ENCODE measurements around the gene DDC.

Gene DDC

GRCh38 chr7:50416527-50417182, 148.6 kb downstream of the DDC start:
- no peak overlapping the region for H2BK12ac ChIP-seq (ENCODE audit: low read length)
- H2AK5ac ChIP-seq (ENCODE audit: low read length): no peak overlapping the region
- no peaks in the 10 kb centered on the region for H3K27me3 ChIP-seq (ENCODE audit: insufficient read depth, low read length)
- no peaks in the 10 kb centered on the region for H3K79me2 ChIP-seq (ENCODE audit: control insufficient read depth, insufficient read depth, low read length, poor library complexity)
- no peak overlapping the region for H4K12ac ChIP-seq (ENCODE audit: low read depth, low read length)
- peak in 1 of 2 donors; percentile 23 for DNase-seq
- H2BK5ac ChIP-seq (ENCODE audit: low read depth, low read length, poor library complexity): no peak overlapping the region
- no peak overlapping the region for H3K23ac ChIP-seq (ENCODE audit: low read length)
- no peak overlapping the region for H4K8ac ChIP-seq (ENCODE audit: low read depth, low read length)
- H3K4ac ChIP-seq (ENCODE audit: low read depth, low read length): no peak overlapping the region
- no peaks in the 10 kb centered on the region for H3K36me3 ChIP-seq (ENCODE audit: control insufficient read depth in 1 of 2, insufficient read depth in 2 of 2, low read length in 2 of 2)
- H2AFZ ChIP-seq (ENCODE audit: insufficient read depth, low read length, poor library complexity): no peak overlapping the region
- no CpG with 5 or more reads among the region's 7 CpGs for WGBS (ENCODE audit: extremely low coverage, insufficient coverage, insufficient read length)
- no peak overlapping the region for H3K14ac ChIP-seq (ENCODE audit: low read length)
- peaks cover 4 to 9% of the 10 kb centered on the region in 2 experiments for H3K4me1 ChIP-seq (ENCODE audit: control insufficient read depth in 1 of 2, insufficient read depth in 2 of 2, low read length in 2 of 2)
- H3K79me1 ChIP-seq (ENCODE audit: low read length): no peaks in the 10 kb centered on the region
- H3K9me3 ChIP-seq (ENCODE audit: insufficient read depth, low read depth, low read length): no peaks in the 10 kb centered on the region
- H3K18ac ChIP-seq (ENCODE audit: low read length): no peak overlapping the region
- H4K91ac ChIP-seq (ENCODE audit: low read depth, low read length): no peak overlapping the region
- H3K4me2 ChIP-seq (ENCODE audit: low read length): no peak overlapping the region
- no peak overlapping the region for H3K4me3 ChIP-seq (ENCODE audit: low read depth, low read length)
- no peak overlapping the region for H3K27ac ChIP-seq (ENCODE audit: low read depth, low read length)
- no peak overlapping the region for H3K9ac ChIP-seq (ENCODE audit: low read length)
- no peak overlapping the region for H2BK120ac ChIP-seq (ENCODE audit: insufficient read depth, low read length, poor library complexity)

GRCh38 chr7:50415844-50416364, 149.3 kb downstream of the DDC start:
- Histone ChIP-seq H3K23ac (ENCODE audit: low read length) (no peak overlapping the region), H2BK12ac (ENCODE audit: low read length) (no peak overlapping the region), H3K9me3 (ENCODE audit: insufficient read depth, low read depth, low read length) (no peaks in the 10 kb centered on the region), H2BK120ac (ENCODE audit: insufficient read depth, low read length, poor library complexity) (no peak overlapping the region), H3K79me1 (ENCODE audit: low read length) (no peaks in the 10 kb centered on the region), H3K27ac (ENCODE audit: low read depth, low read length) (no peak overlapping the region), H4K12ac (ENCODE audit: low read depth, low read length) (no peak overlapping the region), H2AK5ac (ENCODE audit: low read length) (no peak overlapping the region), H3K4ac (ENCODE audit: low read depth, low read length) (no peak overlapping the region), H4K8ac (ENCODE audit: low read depth, low read length) (no peak overlapping the region), H3K18ac (ENCODE audit: low read length) (no peak overlapping the region), H4K91ac (ENCODE audit: low read depth, low read length) (no peak overlapping the region), H3K9ac (ENCODE audit: low read length) (no peak overlapping the region), H3K14ac (ENCODE audit: low read length) (no peak overlapping the region), H3K79me2 (ENCODE audit: control insufficient read depth, insufficient read depth, low read length, poor library complexity) (no peaks in the 10 kb centered on the region), H3K4me3 (ENCODE audit: low read depth, low read length) (no peak overlapping the region), H3K36me3 (ENCODE audit: control insufficient read depth in 1 of 2, insufficient read depth in 2 of 2, low read length in 2 of 2) (no peaks in the 10 kb centered on the region), H3K4me1 (ENCODE audit: control insufficient read depth in 1 of 2, insufficient read depth in 2 of 2, low read length in 2 of 2) (peaks cover 0 to 9% of the 10 kb centered on the region in 2 experiments), H2BK5ac (ENCODE audit: low read depth, low read length, poor library complexity) (no peak overlapping the region), H3K4me2 (ENCODE audit: low read length) (no peak overlapping the region), H2AFZ (ENCODE audit: insufficient read depth, low read length, poor library complexity) (no peak overlapping the region), H3K27me3 (ENCODE audit: insufficient read depth, low read length) (no peaks in the 10 kb centered on the region)
- WGBS (ENCODE audit: extremely low coverage, insufficient coverage, insufficient read length): no CpG with 5 or more reads among the region's 6 CpGs
- no peak for DNase-seq

GRCh38 chr7:50413561-50413960, 151.6 kb downstream of the DDC start:
- no peak overlapping the region for H2BK120ac ChIP-seq (ENCODE audit: insufficient read depth, low read length, poor library complexity)
- H4K8ac ChIP-seq (ENCODE audit: low read depth, low read length): no peak overlapping the region
- no peak overlapping the region for H3K23ac ChIP-seq (ENCODE audit: low read length)
- no peak overlapping the region for H2BK12ac ChIP-seq (ENCODE audit: low read length)
- H2BK5ac ChIP-seq (ENCODE audit: low read depth, low read length, poor library complexity): no peak overlapping the region
- H3K9ac ChIP-seq (ENCODE audit: low read length): no peak overlapping the region
- no peak overlapping the region for H3K27ac ChIP-seq (ENCODE audit: low read depth, low read length)
- no peaks in the 10 kb centered on the region for H3K79me2 ChIP-seq (ENCODE audit: control insufficient read depth, insufficient read depth, low read length, poor library complexity)
- no peak overlapping the region for H4K12ac ChIP-seq (ENCODE audit: low read depth, low read length)
- no peak overlapping the region for H2AK5ac ChIP-seq (ENCODE audit: low read length)
- peaks cover 0 to 9% of the 10 kb centered on the region in 2 experiments for H3K4me1 ChIP-seq (ENCODE audit: control insufficient read depth in 1 of 2, insufficient read depth in 2 of 2, low read length in 2 of 2)
- no peaks in the 10 kb centered on the region for H3K27me3 ChIP-seq (ENCODE audit: insufficient read depth, low read length)
- no peaks in the 10 kb centered on the region for H3K79me1 ChIP-seq (ENCODE audit: low read length)
- no peak overlapping the region for H3K18ac ChIP-seq (ENCODE audit: low read length)
- H3K9me3 ChIP-seq (ENCODE audit: insufficient read depth, low read depth, low read length): no peaks in the 10 kb centered on the region
- H3K4ac ChIP-seq (ENCODE audit: low read depth, low read length): no peak overlapping the region
- H3K4me3 ChIP-seq (ENCODE audit: low read depth, low read length): no peak overlapping the region
- DNase-seq: no peak
- WGBS (ENCODE audit: extremely low coverage, insufficient coverage, insufficient read length): no CpG with 5 or more reads among the region's 7 CpGs
- no peak overlapping the region for H2AFZ ChIP-seq (ENCODE audit: insufficient read depth, low read length, poor library complexity)
- H3K36me3 ChIP-seq (ENCODE audit: control insufficient read depth in 1 of 2, insufficient read depth in 2 of 2, low read length in 2 of 2): no peaks in the 10 kb centered on the region
- no peak overlapping the region for H3K4me2 ChIP-seq (ENCODE audit: low read length)
- no peak overlapping the region for H4K91ac ChIP-seq (ENCODE audit: low read depth, low read length)
- H3K14ac ChIP-seq (ENCODE audit: low read length): no peak overlapping the region

GRCh38 chr7:50412973-50413372, 152.2 kb downstream of the DDC start:
- no peak overlapping the region for H2BK12ac ChIP-seq (ENCODE audit: low read length)
- H3K79me1 ChIP-seq (ENCODE audit: low read length): no peaks in the 10 kb centered on the region
- no peak overlapping the region for H3K27ac ChIP-seq (ENCODE audit: low read depth, low read length)
- no CpG with 5 or more reads among the region's 4 CpGs for WGBS (ENCODE audit: extremely low coverage, insufficient coverage, insufficient read length)
- H2BK120ac ChIP-seq (ENCODE audit: insufficient read depth, low read length, poor library complexity): no peak overlapping the region
- no peak overlapping the region for H3K4me2 ChIP-seq (ENCODE audit: low read length)
- no peaks in the 10 kb centered on the region for H3K27me3 ChIP-seq (ENCODE audit: insufficient read depth, low read length)
- no peak overlapping the region for H3K23ac ChIP-seq (ENCODE audit: low read length)
- no peak overlapping the region for H2AK5ac ChIP-seq (ENCODE audit: low read length)
- H3K36me3 ChIP-seq (ENCODE audit: control insufficient read depth in 1 of 2, insufficient read depth in 2 of 2, low read length in 2 of 2): no peaks in the 10 kb centered on the region
- H3K9ac ChIP-seq (ENCODE audit: low read length): no peak overlapping the region
- H4K91ac ChIP-seq (ENCODE audit: low read depth, low read length): no peak overlapping the region
- no peak overlapping the region for H4K12ac ChIP-seq (ENCODE audit: low read depth, low read length)
- no peak overlapping the region for H2BK5ac ChIP-seq (ENCODE audit: low read depth, low read length, poor library complexity)
- no peaks in the 10 kb centered on the region for H3K79me2 ChIP-seq (ENCODE audit: control insufficient read depth, insufficient read depth, low read length, poor library complexity)
- no peak overlapping the region for H3K18ac ChIP-seq (ENCODE audit: low read length)
- no peak overlapping the region for H3K14ac ChIP-seq (ENCODE audit: low read length)
- no peak for DNase-seq
- H3K4me1 ChIP-seq (ENCODE audit: control insufficient read depth in 1 of 2, insufficient read depth in 2 of 2, low read length in 2 of 2): peaks cover 0 to 9% of the 10 kb centered on the region in 2 experiments
- no peak overlapping the region for H3K4ac ChIP-seq (ENCODE audit: low read depth, low read length)
- H4K8ac ChIP-seq (ENCODE audit: low read depth, low read length): no peak overlapping the region
- H2AFZ ChIP-seq (ENCODE audit: insufficient read depth, low read length, poor library complexity): no peak overlapping the region
- H3K4me3 ChIP-seq (ENCODE audit: low read depth, low read length): no peak overlapping the region
- H3K9me3 ChIP-seq (ENCODE audit: insufficient read depth, low read depth, low read length): no peaks in the 10 kb centered on the region

Measured in trophoblast cell (in vitro differentiated cells and primary cell).